HG02885 (cell line): Measurements from ENCODE around the gene SYP.
"Not testable (repeated sequence)": the region's sequence is repeated elsewhere in the genome, so short reads cannot be mapped to it uniquely, and the experiment has no call there.

ENCODE experiments used
- ATAC-seq: cut with Tn5 transposase; IDR thresholded peaks from one replicate; pipeline ENCODE4 v1.9.1; 2021; ENCODE audit warnings: mild to moderate bottlenecking; ENCODE audit not compliant: unreplicated experiment, poor library complexity

The SYP gene

DNA sequence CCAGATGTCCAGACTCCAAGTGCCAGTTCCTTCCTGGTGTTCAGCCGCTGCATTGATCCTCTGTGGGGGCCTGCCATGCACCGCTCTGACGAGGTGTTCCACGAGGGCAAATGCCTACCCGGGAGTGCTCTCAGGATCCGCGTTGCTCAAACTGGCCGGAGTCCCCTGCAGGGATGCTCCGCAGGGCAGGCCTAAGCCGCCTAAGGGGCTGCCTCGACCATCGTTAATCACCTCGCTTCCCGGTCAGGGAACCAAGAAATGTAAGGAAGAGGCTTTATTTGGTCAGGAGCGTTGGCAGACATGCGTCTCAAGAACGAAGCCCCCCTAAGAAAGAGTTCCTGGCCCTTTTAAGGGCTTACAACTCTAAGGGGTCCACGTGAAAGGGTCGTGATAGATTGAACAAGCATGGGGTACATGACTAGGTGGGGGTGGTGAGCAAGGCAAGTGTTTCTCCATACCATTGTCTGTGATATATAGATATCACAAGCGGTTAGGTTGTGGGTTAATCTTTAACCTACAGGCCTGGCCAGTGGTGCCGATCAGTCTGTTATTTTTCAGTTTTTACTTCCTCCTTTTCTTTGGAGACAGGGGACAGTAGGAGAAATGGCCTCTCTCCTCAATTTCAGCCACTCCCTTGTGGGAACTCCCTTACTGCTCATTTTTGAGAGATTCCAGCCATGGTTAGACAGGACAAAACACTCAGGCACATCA is 51.4 kb downstream of the SYP start:
- not testable (repeated sequence) for ATAC-seq

DNA sequence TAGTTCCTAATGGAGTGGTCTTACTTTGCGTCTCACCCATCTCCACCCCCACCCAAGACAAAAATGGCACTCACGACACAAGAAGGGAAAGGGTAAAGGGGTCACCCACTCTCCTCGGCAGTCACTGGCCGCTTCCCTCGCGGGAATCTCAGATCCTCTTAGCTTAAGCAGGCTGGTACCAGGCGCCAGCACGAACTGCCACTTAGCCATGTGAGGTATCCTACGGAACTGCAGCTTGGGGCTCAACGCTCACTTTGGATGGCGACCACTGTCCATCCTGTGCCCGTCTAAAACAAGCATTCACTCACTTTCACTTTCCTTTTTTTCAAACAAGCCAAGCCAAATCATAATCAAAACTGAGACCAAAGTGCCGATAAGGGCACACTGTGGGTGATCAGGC is 52.1 kb downstream of the SYP start:
- no peak for ATAC-seq

DNA sequence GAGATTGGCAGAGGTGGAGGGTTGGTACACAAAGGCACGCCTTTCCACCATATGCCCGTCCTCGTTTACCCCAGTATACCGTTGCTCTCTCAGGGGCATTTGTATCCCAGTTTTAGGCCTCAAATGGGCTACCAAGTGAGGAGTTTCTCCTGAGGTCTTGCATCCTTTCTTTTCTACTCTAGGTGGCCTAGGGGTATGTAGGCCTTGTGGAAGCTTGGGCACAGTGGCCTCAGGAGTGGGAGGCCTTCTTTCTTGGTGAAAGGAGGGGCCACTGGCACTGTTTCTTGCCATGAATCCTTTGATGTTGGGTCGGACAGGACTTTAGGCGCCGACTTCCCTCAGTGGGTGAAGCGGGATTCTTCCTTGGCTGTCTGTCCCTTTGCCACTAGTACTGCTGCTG is 52.7 kb downstream of the SYP start:
- no peak for ATAC-seq

DNA sequence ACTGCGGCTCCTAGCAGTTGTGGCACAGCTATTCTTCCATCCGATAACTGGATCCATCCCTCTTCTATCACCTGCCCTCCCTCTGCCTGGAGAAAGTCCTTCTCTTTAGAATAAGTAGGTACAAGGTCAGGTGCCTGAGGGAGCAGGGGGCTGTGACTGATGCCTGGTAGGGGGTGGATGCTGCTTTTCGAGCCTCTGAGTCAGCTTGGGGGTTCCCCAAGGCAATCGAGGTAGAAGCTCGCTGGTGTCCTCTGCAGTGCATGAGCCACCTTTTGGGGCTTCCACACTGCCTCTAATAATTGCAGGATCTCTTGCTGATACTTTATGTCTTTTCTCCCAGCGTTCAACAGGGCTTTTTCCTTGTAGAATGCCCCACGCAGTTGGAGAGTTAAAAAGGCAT is 56.8 kb downstream of the SYP start:
- not testable (repeated sequence) for ATAC-seq

DNA sequence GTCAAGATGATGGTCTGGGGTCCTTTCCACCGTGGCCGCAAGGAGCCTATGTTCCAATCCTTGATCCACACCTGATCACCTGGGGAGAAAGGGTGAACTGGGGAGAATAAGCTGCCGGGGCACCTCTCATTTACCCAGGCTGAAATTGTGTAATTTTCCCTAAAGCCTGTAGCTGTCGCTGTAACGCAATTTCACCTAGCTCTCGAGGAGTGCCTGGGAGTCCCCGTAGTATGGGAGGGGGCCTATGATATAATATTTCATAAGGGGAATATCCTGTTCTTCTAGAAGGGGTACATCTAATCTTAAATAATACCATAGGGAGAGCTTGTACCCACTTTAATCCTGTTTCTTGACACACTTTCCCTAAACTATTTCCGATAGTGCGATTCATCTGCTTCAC is 57.7 kb downstream of the SYP start:
- ATAC-seq: not testable (repeated sequence)

DNA sequence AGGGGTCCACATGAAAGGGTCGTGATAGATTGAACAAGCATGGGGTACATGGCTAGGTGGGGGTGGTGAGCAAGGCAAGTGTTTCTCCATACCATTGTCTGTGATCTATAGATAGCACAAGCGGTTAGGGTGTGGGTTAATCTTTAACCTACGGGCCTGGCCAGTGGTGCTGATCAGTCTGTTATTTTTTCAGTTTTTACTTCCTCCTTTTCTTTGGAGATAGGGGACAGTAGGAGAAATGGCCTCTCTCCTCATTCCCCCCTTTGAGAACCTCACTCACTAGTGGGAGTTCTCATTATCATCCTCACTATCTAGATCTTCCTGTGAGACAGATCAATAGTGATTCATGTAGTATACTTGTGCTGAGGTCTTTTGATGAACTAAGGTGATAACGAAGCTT is 60.3 kb downstream of the SYP start:
- no peak for ATAC-seq
